GM19324 (cell line): ENCODE results near the gene EMC10.

Experiments used
- ATAC-seq: cut with Tn5 transposase; IDR thresholded peaks from one replicate; pipeline ENCODE4 v1.9.1; 2021; ENCODE audit warnings: mild to moderate bottlenecking, moderate library complexity; ENCODE audit not compliant: unreplicated experiment, low FRiP score

Gene EMC10

GRCh38 chr19:50476907-50477238 lies 566 bp downstream of the EMC10 start:
- no peak for ATAC-seq

- ATAC-seq = no peak
Observed at GRCh38 chr19:50477751-50478515, 1.6 kb downstream of the EMC10 start.

GRCh38 chr19:50478901-50479715 lies 2.8 kb downstream of the EMC10 start:
- ATAC-seq = no peak

- ATAC-seq = no peak
Observed at GRCh38 chr19:50479761-50480251, 3.5 kb downstream of the EMC10 start.

- no peak for ATAC-seq
Observed at GRCh38 chr19:50480281-50481111, 4.2 kb downstream of the EMC10 start.

- ATAC-seq = no peak
Observed at GRCh38 chr19:50481351-50482149, 5.2 kb downstream of the EMC10 start.

- no peak for ATAC-seq
Observed at GRCh38 chr19:50482271-50482855, 6.1 kb downstream of the EMC10 start.

GRCh38 chr19:50482916-50483315 lies 6.6 kb downstream of the EMC10 start:
- ATAC-seq = no peak

- no peak for ATAC-seq
Observed at GRCh38 chr19:50485284-50485955, 9.1 kb downstream of the EMC10 start.

- no peak for ATAC-seq
Observed at GRCh38 chr19:50486823-50487515, 10.7 kb downstream of the EMC10 start.

GRCh38 chr19:50488389-50489194 lies 12.3 kb downstream of the EMC10 start:
- no peak for ATAC-seq

GRCh38 chr19:50489461-50490011 lies 13.2 kb downstream of the EMC10 start:
- no peak for ATAC-seq

- no peak for ATAC-seq
Observed at GRCh38 chr19:50490411-50490811, 14.1 kb downstream of the EMC10 start.

- ATAC-seq = no peak
Observed at GRCh38 chr19:50490991-50491472, 14.7 kb downstream of the EMC10 start.

GRCh38 chr19:50492303-50493052 lies 16.2 kb downstream of the EMC10 start:
- ATAC-seq = no peak

- no peak for ATAC-seq
Observed at GRCh38 chr19:50493171-50493570, 16.9 kb downstream of the EMC10 start.
